Measurements from ENCODE around the gene SCFD2.

SCFD2 gene

GRCh38 chr4:52868133-52868532 lies 497.7 kb downstream of the SCFD2 start:
- no peak for DNase-seq (ENCODE audit: extremely low read depth in 1 of 2, low read depth in 1 of 2)

DNA sequence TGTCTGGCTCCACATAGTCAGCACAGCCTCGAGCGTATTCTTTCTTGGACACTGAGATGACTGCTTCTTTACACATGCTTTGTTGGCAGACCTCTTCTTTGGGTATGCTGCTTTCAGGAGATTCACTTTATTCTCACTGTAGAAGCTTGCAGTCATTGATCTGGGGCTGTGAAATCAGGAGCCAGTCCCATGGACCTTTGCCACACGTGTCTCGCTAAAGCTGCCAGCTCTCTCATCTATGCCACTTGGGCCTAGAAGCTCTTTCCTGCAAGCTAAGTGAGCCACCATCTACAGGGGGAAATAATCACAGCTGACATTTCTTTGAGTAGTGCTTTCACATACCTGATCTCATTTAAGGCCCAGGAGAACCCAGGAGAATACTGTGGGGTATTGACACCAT lies 498.7 kb downstream of the SCFD2 start:
- DNase-seq (ENCODE audit: extremely low read depth in 1 of 2, low read depth in 1 of 2): no peak

DNA sequence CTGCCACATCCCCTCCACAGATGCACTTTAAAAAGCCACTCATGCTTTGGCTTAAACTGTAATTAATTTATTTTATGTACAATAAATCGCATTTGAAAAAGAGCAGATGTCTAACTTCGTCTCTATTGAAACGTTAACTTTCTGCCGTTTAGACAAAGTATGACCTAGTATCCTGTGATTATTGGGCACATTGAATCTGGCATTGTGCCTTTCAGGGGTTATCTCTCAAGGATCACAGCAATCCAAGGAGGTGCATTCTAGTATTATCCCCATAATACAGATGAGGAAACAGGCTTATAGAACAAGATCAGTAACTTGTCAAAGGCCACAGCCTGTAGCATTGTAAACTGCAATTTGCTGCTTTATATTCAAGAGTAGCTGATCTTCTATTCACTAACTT lies 499.1 kb downstream of the SCFD2 start:
- DNase-seq (ENCODE audit: extremely low read depth in 1 of 2, low read depth in 1 of 2): no peak

DNA sequence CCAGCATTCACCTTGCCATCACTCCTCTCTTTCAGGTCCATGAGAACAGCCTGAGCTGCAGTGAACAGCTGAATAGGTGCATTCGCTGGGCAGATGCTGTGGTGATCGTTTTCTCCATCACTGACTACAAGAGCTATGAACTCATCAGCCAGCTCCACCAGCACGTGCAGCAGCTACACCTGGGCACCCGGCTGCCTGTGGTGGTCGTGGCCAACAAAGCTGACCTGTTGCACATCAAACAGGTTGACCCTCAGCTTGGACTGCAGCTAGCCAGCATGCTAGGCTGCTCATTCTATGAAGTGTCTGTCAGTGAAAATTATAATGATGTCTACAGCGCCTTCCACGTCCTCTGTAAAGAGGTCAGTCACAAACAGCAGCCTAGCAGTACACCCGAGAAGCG lies 500.6 kb downstream of the SCFD2 start:
- DNase-seq (ENCODE audit: extremely low read depth in 1 of 2, low read depth in 1 of 2): no peak

GRCh38 chr4:52864793-52865192 lies 501.1 kb downstream of the SCFD2 start:
- no peak for DNase-seq (ENCODE audit: extremely low read depth in 1 of 2, low read depth in 1 of 2)

DNA sequence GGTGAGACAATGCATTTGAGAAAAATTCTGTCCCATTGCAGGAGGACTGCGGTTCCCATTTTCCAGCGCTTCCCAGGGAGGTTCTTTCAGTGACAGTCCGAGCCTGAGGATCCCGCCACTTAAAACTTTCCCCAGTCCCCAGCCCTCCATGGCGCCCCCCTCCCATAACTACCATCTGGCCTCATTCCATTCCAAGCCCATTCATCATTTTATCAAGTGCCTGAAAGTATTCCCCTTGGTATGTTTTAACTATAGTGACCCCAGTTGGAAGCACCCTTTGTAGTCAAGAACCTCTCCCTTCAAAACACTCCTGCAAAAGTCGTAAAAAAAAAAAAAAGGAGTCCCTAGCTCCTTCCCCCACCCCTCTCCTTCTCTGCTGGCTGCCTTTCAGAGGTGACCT lies 502.5 kb downstream of the SCFD2 start:
- DNase-seq (ENCODE audit: extremely low read depth in 1 of 2, low read depth in 1 of 2): no peak

GRCh38 chr4:52862639-52863161 lies 503.2 kb downstream of the SCFD2 start:
- DNase-seq (ENCODE audit: extremely low read depth in 1 of 2, low read depth in 1 of 2): no peak

DNA sequence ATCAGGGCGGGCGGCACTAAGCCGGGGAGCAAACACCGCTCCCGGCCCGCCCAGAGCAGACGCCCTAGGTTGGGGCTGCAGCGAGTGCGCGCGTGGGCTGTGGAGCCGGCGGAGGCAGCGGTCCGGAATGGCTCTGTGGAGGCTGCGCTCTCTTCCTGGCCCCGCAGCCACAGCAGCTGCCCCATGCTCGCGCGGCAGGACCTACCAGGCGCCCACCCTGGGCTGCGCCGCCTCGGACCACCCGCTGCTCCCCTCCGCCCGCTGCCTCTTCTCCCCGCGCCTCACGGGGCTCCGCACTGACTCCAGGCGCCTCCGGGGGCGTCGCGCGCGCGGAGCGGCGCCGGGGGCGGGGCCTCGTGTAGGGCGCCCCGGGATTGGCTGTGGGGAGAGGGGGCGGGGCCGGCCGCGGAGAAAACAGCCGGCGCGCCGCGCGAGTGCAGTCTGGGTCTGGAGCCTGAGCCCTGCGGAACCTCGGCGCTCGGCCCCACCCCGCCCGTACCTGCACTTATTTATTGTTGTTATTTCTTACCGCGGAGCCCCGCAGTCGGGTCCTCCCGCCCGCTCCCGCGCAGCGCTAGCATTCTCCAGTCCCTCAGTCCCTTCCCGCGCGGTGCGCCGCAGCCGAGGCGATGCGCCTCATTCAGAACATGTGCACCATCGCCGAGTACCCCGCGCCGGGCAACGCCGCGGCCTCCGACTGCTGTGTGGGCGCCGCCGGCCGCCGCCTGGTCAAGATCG lies 503.8 kb downstream of the SCFD2 start, which contains the start of gene RASL11B:
Gene RASL11B, plus strand, starts transcription at position 439 of the 738 bp plus-strand sequence. Its CDS starts 191 bp downstream, at position 630.
- peak; percentile 57 to 64 for DNase-seq (ENCODE audit: extremely low read depth in 1 of 2, low read depth in 1 of 2)

DNA sequence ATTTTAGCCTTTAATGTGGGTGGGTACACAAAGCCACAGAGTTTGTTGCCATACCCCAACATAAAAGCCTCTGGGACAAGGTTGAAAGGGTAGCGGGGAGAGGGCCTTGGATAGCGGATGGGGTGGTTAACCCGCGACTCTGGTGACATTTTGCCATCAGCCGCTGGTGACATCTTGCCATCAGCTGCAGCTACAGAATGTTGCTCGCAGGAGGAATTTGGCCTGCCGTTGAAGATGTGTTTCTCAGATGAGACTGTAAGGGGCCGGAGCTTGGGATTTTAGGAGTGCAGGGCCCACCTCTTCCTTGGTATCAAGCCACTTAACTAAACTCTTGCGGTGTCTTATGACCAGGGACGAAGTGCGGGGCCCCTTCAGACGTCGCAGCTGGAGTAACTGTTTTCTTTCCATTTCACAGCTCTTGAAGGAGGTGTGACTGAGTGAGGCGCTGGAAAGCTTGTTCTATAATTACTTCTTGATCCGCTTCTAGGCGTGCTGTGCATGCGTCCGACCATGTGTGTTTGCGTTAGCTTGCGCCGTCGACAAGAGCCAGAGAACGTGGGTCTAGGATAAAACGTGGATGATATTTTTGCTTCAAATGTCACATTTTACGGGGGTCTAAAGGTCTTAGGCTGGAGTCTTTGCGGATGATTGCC lies 504.6 kb downstream of the SCFD2 start:
- DNase-seq (ENCODE audit: extremely low read depth in 1 of 2, low read depth in 1 of 2): no peak

DNA sequence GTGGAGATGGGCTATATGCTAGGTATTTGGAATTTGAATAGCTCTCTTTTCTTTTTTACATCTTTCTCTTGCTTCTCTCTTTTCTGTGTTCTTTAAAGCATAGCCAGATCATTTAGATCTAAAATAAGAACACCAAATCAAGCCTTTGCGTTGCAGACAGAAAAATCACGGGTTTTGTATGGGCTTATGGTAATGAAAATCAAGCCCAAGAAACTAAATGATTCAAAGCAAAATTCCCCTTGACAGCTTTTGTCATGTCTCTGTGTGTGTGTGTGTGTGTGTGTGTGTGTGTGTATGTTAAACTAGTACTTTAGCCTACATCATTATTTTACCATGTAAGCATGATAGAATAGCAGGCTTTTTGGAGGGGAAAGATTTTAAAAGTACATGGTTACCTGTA lies 505.5 kb downstream of the SCFD2 start:
- DNase-seq (ENCODE audit: extremely low read depth in 1 of 2, low read depth in 1 of 2): no peak

- no peak for DNase-seq (ENCODE audit: extremely low read depth in 1 of 2, low read depth in 1 of 2)
These were observed 509.1 kb downstream of the SCFD2 start for GRCh38 chr4:52856801-52857200.

DNA sequence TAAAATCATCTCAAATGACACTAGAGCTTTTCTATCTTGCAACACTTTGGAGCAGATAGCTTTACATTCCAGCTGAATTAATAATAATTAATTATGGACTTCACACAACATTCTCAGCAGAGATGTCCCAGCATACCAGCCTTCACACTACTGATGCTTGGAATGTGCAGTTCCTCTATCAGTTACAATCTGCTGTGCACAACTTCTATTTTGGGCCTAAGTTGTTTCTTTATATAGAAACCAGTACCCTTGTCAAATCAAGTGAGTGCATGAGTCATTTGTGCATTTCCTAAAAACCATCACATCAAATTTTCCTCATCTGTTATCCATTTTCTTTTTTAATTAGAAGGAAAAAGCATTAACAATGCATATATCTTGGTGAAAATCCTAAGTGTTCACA lies 512.5 kb downstream of the SCFD2 start:
- DNase-seq (ENCODE audit: extremely low read depth in 1 of 2, low read depth in 1 of 2): no peak

GRCh38 chr4:52852711-52853110 lies 513.1 kb downstream of the SCFD2 start:
- no peak for DNase-seq (ENCODE audit: extremely low read depth in 1 of 2, low read depth in 1 of 2)

GRCh38 chr4:52852041-52852440 lies 513.8 kb downstream of the SCFD2 start:
- no peak for DNase-seq (ENCODE audit: extremely low read depth in 1 of 2, low read depth in 1 of 2)

DNA sequence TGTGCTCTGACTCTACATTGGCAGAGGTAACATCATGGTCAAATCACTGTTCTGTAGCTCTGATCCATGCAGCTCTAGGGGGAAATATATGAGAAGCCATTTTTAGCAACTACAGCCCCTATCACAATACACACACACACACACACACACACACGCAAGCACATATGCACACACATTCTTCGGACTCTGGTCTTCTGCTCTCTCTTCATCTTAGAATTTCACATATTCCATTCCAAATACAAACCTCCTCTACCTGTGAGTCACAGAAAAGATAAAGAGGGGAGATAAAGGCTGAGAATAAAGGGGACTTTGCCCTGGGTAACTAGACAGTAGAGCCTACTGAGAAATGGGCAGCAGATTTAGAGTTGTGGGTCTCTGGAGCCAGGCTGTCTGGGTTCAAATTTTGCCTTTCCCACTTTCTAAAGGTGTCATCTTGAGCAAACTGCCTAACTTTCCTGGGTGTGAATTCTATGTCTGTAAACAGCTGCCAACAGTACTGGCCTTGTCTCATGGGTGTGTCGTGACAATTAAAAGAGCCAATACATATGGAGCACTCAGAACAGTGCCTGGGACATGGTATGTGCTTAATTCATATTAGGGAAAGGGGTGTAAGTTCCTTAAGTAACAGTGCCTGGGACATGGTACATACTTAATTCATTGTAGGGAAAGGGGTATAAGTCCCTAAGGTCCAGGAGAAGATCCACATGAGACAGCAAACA lies 515.3 kb downstream of the SCFD2 start:
- no peak for DNase-seq (ENCODE audit: extremely low read depth in 1 of 2, low read depth in 1 of 2)

DNA sequence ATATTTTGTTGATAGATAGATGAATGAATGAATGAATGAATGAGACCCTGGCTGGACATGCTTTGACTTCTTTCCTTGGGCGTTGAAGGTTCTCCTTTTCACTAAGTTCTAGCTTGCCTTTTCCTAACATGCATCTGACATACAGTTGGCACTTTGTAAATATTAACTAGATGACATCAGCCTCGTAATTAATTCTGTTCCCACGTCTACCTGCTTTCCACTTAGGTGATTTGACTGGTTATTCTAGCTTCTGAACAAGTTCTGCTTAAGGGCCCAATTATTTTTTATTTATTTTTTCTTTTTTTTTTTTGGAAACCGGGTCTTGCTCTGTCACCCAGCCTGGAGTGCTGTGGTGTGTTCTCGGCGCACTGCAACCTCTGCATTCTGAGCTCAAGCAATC lies 517.6 kb downstream of the SCFD2 start:
- DNase-seq (ENCODE audit: extremely low read depth in 1 of 2, low read depth in 1 of 2): no peak

GRCh38 chr4:52846502-52846901 lies 519.4 kb downstream of the SCFD2 start:
- no peak for DNase-seq (ENCODE audit: extremely low read depth in 1 of 2, low read depth in 1 of 2)

DNA sequence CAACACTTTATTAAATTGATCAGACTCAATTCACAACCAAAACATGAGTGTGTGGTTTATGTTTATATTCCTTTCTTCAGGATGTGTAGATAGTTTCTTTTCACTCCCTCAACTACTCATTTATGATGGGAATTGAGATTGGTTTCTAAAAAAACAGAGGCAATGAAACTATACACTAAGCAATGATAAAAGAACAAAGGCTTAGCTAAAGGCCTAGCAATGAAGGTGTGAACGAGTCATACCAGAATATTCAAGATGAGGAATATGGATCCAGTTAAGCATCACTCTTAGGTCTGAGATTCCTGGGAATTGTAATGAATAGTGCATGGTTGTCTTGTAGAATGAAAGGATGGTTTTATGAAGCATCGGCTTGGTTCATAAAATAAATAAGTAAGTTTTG lies 521.3 kb downstream of the SCFD2 start:
- no peak for DNase-seq (ENCODE audit: extremely low read depth in 1 of 2, low read depth in 1 of 2)

DNA sequence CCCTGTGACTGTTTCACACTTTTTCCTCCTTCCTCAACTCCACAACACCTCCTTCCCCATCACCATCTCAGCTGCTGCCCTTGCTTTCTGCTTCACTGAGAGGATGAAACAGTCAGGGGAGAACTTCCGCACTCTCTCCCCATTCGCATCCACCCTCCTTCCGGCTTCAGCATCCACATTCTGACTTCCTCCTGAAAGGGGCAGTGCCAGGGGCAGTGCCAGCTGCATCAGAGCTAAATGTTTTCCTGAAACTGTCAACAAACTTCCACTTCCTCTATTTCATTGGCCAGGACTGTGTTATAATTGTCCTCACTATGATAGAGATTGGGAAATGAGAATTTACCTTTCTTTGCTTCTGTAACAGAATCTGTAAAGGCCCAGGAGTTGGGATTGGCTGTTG lies 521.9 kb downstream of the SCFD2 start:
- no peak for DNase-seq (ENCODE audit: extremely low read depth in 1 of 2, low read depth in 1 of 2)

- no peak for DNase-seq (ENCODE audit: extremely low read depth in 1 of 2, low read depth in 1 of 2)
These were observed 522.5 kb downstream of the SCFD2 start for GRCh38 chr4:52843351-52843750.

GRCh38 chr4:52842792-52843191 lies 523.1 kb downstream of the SCFD2 start:
- no peak for DNase-seq (ENCODE audit: extremely low read depth in 1 of 2, low read depth in 1 of 2)
